GM18907 (cell line): ENCODE measurements around the gene DIP2B.

Source experiments
- ATAC-seq: cut with Tn5 transposase; IDR thresholded peaks from one replicate; pipeline ENCODE4 v1.9.1; 2021; ENCODE audit warnings: mild to moderate bottlenecking, moderate library complexity; ENCODE audit not compliant: unreplicated experiment

DIP2B gene

GRCh38 chr12:50609292-50609874 lies 104.6 kb downstream of the DIP2B start:
- ATAC-seq: no peak

- no peak for ATAC-seq
These were observed 105.4 kb downstream of the DIP2B start for GRCh38 chr12:50610171-50610570.

- no peak for ATAC-seq
These were observed 106.4 kb downstream of the DIP2B start for GRCh38 chr12:50611021-50611744.

GRCh38 chr12:50612882-50613281 lies 108.1 kb downstream of the DIP2B start:
- no peak for ATAC-seq

GRCh38 chr12:50613463-50613862 lies 108.7 kb downstream of the DIP2B start:
- ATAC-seq: no peak

- no peak for ATAC-seq
These were observed 109.5 kb downstream of the DIP2B start for GRCh38 chr12:50614167-50614759.

- no peak for ATAC-seq
These were observed 110.5 kb downstream of the DIP2B start for GRCh38 chr12:50615145-50615906.

GRCh38 chr12:50615907-50616296 lies 111.1 kb downstream of the DIP2B start:
- ATAC-seq: no peak

- no peak for ATAC-seq
These were observed 112.9 kb downstream of the DIP2B start for GRCh38 chr12:50617657-50618056.

GRCh38 chr12:50618864-50619609 lies 114.3 kb downstream of the DIP2B start:
- no peak for ATAC-seq

GRCh38 chr12:50619610-50619958 lies 114.8 kb downstream of the DIP2B start:
- no peak for ATAC-seq

GRCh38 chr12:50620109-50620977 lies 115.6 kb downstream of the DIP2B start:
- ATAC-seq: no peak

- no peak for ATAC-seq
These were observed 116.2 kb downstream of the DIP2B start for GRCh38 chr12:50620978-50621360.

GRCh38 chr12:50621399-50622300 lies 116.9 kb downstream of the DIP2B start:
- no peak for ATAC-seq

- no peak for ATAC-seq
These were observed 120.5 kb downstream of the DIP2B start for GRCh38 chr12:50625029-50625925.

GRCh38 chr12:50626026-50626425 lies 121.2 kb downstream of the DIP2B start:
- no peak for ATAC-seq

GRCh38 chr12:50627491-50627890 lies 122.7 kb downstream of the DIP2B start:
- no peak for ATAC-seq

- no peak for ATAC-seq
These were observed 123.6 kb downstream of the DIP2B start for GRCh38 chr12:50628394-50628793.
